ES-I3 (cell line): ENCODE data around the gene MPZL1.
"Not testable (repeated sequence)": the region's sequence is repeated elsewhere in the genome, so short reads cannot be mapped to it uniquely, and the experiment has no call there.

Experiments
- H3K36me3 ChIP-seq: 2 replicates; pipeline ENCODE4 v1.6.1; 2013; ENCODE audit warnings: mild to moderate bottlenecking, low read length, control low read depth, moderate library complexity; ENCODE audit not compliant: insufficient read depth
- H3K4me1 ChIP-seq: 2 replicates; pipeline ENCODE4 v1.6.1; 2013; ENCODE audit warnings: mild to moderate bottlenecking, control low read depth, low read length; ENCODE audit not compliant: insufficient read depth
- H3K9ac ChIP-seq: 2 replicates; pipeline ENCODE4 v1.6.1; 2013; ENCODE audit warnings: low read depth, mild to moderate bottlenecking, low read length, moderate library complexity
- H3K9me3 ChIP-seq: 2 replicates; pipeline ENCODE4 v1.6.1; 2013; ENCODE audit warnings: mild to moderate bottlenecking, low read length, moderate library complexity; ENCODE audit not compliant: control insufficient read depth, insufficient read depth

The MPZL1 gene

GRCh38 chr1:167799747-167800146 lies 78.0 kb downstream of the MPZL1 start:
- Histone ChIP-seq H3K9ac (no peak overlapping the region), H3K36me3 (no peaks in the 10 kb centered on the region; the same call in 1 of the 2 replicates), H3K4me1 (peaks cover 20% of the 10 kb centered on the region), H3K9me3 (peaks cover 5% of the 10 kb centered on the region; the same call in 1 of the 2 replicates)

DNA sequence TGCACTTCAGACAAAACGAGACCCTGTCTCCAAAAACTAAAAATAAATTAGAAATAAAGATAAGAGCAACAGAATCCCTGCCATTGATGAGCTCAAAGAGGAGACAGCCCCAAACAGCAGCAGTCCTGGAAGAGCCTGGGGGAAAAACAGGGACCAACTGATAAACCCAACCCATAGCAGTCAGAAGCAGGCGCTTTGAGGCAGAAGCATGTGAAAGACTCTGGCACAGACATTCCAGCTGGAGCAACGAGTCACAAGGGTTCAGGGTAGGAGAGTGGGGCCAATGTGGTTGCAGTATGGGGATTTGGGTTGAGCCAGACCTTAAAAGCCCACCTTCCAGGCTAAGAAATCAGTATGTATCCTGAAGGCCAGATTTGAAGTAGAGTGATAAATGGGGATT lies 78.5 kb downstream of the MPZL1 start:
- Histone ChIP-seq H3K36me3 (no peaks in the 10 kb centered on the region; the same call in 1 of the 2 replicates), H3K4me1 (peaks cover 20% of the 10 kb centered on the region), H3K9me3 (peaks cover 5% of the 10 kb centered on the region; the same call in 1 of the 2 replicates), H3K9ac (no peak overlapping the region)

DNA sequence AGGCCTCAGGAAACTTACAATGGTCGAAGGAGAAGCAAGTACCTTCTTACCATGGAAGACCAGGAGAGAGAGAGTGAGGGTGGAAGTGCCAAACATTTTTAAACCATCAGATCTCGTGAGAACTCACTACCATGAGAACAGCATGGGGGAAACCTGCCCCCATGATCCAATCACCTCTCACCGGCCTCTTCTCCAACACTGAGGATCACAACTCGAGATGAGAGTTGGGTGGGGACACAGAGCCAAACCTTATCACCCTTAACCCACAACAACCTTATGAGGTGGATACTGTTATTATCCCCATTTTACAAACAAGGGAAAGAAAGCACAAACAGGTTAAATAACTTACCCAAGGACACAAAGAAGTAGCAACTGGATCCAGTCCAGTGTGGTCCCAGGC lies 80.5 kb downstream of the MPZL1 start:
- H3K9me3 ChIP-seq = peaks cover 7% of the 10 kb centered on the region; the same call in 1 of the 2 replicates
- H3K36me3 ChIP-seq = no peaks in the 10 kb centered on the region; the same call in 1 of the 2 replicates
- peaks cover 5% of the 10 kb centered on the region; the same call in 1 of the 2 replicates for H3K4me1 ChIP-seq
- no peak overlapping the region for H3K9ac ChIP-seq

- no peaks in the 10 kb centered on the region for H3K4me1 ChIP-seq
- H3K9me3 ChIP-seq = peaks cover 12% of the 10 kb centered on the region; the same call in 1 of the 2 replicates
- no peak overlapping the region for H3K9ac ChIP-seq
- no peaks in the 10 kb centered on the region; the same call in 1 of the 2 replicates for H3K36me3 ChIP-seq
These were observed 81.8 kb downstream of the MPZL1 start for GRCh38 chr1:167803358-167804207.

DNA sequence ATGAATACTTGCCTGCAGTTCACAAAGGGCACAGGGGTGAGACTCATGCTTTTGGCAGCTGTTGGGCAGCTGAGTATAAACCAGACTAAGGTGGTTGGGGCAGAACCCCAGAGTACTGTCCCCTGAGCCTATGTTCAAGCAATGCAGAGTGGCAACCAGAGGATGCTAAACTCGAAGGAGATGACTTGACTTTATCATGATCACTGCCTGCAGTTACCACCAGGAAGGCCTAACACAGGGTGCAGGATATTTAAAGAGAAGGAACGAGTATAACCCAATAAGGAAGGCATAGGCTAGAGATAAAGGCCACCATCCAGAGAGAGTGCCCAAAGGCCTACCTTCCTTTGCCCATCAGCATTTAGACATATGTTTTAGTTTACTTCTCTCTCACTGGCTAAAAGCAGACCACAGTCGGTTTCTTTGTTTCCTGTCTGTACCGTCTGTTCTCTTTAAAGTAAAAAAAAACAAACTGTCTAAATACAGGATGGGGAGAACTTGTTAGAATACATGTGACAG lies 83.3 kb downstream of the MPZL1 start:
- Histone ChIP-seq H3K36me3 (peaks cover 2% of the 10 kb centered on the region; the same call in 1 of the 2 replicates), H3K9ac (no peak overlapping the region), H3K4me1 (no peaks in the 10 kb centered on the region), H3K9me3 (peaks cover 12% of the 10 kb centered on the region; the same call in 1 of the 2 replicates)

- not testable (repeated sequence) for H3K4me1 ChIP-seq, H3K9ac ChIP-seq, H3K36me3 ChIP-seq
- H3K9me3 ChIP-seq = peaks cover 12% of the 10 kb centered on the region; the same call in 1 of the 2 replicates
These were observed 84.5 kb downstream of the MPZL1 start for GRCh38 chr1:167806235-167806634.

- H3K9ac ChIP-seq, H3K4me1 ChIP-seq, H3K36me3 ChIP-seq: not testable (repeated sequence)
- H3K9me3 ChIP-seq = peaks cover 12% of the 10 kb centered on the region; the same call in 1 of the 2 replicates
These were observed 84.9 kb downstream of the MPZL1 start for GRCh38 chr1:167806676-167807075.

DNA sequence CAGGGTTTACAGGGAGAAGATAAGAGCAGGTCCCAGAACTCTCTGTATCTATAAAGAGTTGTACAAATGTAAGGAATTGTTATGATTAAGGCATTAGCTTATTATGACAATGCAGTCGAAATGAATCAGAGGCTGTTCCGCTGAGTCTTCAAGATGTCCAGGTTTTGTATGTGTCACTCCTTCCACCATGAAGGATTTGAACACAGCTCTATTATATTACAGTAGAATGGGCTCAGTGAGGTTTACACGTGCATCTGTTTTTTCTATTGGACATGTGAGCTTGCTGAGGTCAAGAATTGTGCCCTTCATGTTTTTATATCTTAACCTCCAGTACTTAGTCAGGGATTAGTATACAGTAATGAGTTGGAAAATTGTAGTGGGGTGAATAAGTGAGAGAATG lies 86.3 kb downstream of the MPZL1 start:
- H3K9me3 ChIP-seq = peaks cover 12% of the 10 kb centered on the region; the same call in 1 of the 2 replicates
- no peak overlapping the region for H3K9ac ChIP-seq
- H3K36me3 ChIP-seq = peaks cover 5% of the 10 kb centered on the region; the same call in 1 of the 2 replicates
- H3K4me1 ChIP-seq = no peaks in the 10 kb centered on the region

- Histone ChIP-seq H3K36me3 (peaks cover 5% of the 10 kb centered on the region; the same call in 1 of the 2 replicates), H3K9ac (no peak overlapping the region), H3K4me1 (no peaks in the 10 kb centered on the region), H3K9me3 (peaks cover 12% of the 10 kb centered on the region; the same call in 1 of the 2 replicates)
These were observed 86.9 kb downstream of the MPZL1 start for GRCh38 chr1:167808690-167809089.

DNA sequence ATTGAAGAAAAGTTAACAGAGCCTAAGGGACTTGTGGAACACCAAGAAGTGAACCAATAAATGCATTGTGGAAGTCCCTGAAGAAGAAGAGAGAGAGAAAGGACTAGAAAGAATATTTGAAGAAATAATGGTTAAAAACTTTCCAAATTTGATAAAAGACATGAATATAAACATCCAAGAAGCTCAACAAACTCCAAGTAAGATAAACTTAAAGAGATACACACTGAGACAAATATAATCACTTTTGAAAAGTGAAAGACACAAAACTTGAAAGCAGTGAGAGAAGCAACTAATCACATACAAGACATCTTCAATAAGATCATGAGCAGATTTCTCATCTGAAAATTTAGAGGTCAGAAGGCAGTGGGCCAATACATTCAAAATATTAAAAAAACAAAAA lies 91.2 kb downstream of the MPZL1 start:
- Histone ChIP-seq H3K4me1 (no peaks in the 10 kb centered on the region), H3K9me3 (no peaks in the 10 kb centered on the region; the same call in 1 of the 2 replicates), H3K9ac (no peak overlapping the region), H3K36me3 (peaks cover 5% of the 10 kb centered on the region; the same call in 1 of the 2 replicates)

GRCh38 chr1:167815650-167816049 lies 93.9 kb downstream of the MPZL1 start:
- Histone ChIP-seq H3K9ac (no peak overlapping the region), H3K9me3 (no peaks in the 10 kb centered on the region), H3K4me1 (peaks cover 3% of the 10 kb centered on the region), H3K36me3 (no peaks in the 10 kb centered on the region)

DNA sequence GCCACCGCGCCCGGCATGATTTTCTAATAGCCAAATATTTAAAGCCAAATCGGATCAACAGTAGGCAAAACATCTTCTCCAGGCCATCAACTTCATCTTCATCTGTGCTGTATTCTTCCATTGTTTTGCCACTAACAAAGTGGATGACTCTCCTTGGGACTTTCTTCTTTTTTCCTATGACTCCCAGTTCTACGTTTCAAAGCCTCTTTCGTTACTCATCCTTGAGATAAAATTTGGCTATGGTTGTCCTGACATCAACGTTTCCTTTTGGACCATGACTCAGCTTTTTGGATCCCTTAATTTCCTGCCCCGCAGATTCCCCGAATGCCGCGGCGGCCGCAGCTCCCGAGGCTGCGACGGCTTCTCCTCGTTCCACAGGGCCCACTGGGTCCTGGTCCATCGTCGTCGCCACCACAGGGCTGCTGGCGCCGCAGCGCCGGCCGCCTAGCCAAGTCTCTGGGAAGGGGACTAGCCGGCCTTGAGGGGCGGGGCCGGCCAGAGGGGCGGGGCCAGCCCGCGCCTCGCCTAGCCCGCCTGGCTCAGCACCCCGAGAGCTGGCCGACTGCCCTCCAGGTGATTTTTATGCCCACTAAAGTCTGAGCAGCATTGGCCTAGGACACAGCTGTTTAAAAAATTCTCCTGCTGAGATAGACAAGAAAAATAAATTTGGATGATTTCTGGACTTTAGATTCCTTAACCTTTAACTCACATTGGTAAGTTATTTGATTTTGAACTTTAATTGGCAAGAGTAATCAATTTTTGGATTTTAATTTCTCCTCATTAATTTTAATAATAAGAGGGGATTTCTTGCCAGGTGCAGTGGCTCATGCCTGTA lies 98.3 kb downstream of the MPZL1 start:
- Histone ChIP-seq H3K36me3 (no peaks in the 10 kb centered on the region; the same call in 1 of the 2 replicates), H3K9ac (peak overlapping the region; percentile 40; the same call in 1 of the 2 replicates), H3K4me1 (peaks cover 22% of the 10 kb centered on the region), H3K9me3 (no peaks in the 10 kb centered on the region)

- Histone ChIP-seq H3K9me3 (no peaks in the 10 kb centered on the region), H3K36me3 (no peaks in the 10 kb centered on the region; the same call in 1 of the 2 replicates), H3K4me1 (peaks cover 22% of the 10 kb centered on the region), H3K9ac (peak overlapping the region; percentile 40; the same call in 1 of the 2 replicates)
These were observed 99.0 kb downstream of the MPZL1 start for GRCh38 chr1:167820684-167821355.

GRCh38 chr1:167821356-167821685 lies 99.5 kb downstream of the MPZL1 start:
- Histone ChIP-seq H3K36me3 (no peaks in the 10 kb centered on the region; the same call in 1 of the 2 replicates), H3K9ac (no peak overlapping the region), H3K9me3 (no peaks in the 10 kb centered on the region), H3K4me1 (peaks cover 22% of the 10 kb centered on the region)
